Mucosa of descending colon (tissue), 3 donors: Measurements from ENCODE around the gene TTLL13. TPM values are rescaled to one million over a fixed set of nuclear protein-coding genes. Genes with fewer than 3 reads are reported as not detected.

Experiments
- ATAC-seq: fragments of 200-7000 bp; cut with Tn5 transposase; one replicate; pipeline ENCODE4 v1.9.1; 2020; ENCODE audit warnings: mild to moderate bottlenecking, moderate library complexity
- DNase-seq, 3 donors: peaks; one replicate each; pipeline ENCODE4 v3.0.0-alpha.2; 2020
- H3K36me3 ChIP-seq: fragments of 200-600 bp; one replicate; pipeline ENCODE4 v1.8.0; 2021; ENCODE audit warnings: low read depth, mild to moderate bottlenecking
- H3K4me1 ChIP-seq: fragments of 200-600 bp; one replicate; pipeline ENCODE4 v1.8.0; 2021; ENCODE audit warnings: low read depth, mild to moderate bottlenecking
- H3K4me3 ChIP-seq: fragments of 200-600 bp; one replicate; pipeline ENCODE4 v1.8.0; 2021; ENCODE audit warnings: mild to moderate bottlenecking
- H3K9me3 ChIP-seq: fragments of 200-600 bp; one replicate; pipeline ENCODE4 v1.8.0; 2021; ENCODE audit warnings: mild to moderate bottlenecking
- CTCF ChIP-seq: fragments of 200-600 bp; IDR thresholded peaks from one replicate; pipeline ENCODE4 v1.8.0; 2022; ENCODE audit warnings: antibody characterized with exemption, mild to moderate bottlenecking
- intact Hi-C, 2 donors: fragments of 100-400 bp; cut with DNase I in 1 of 2; cut with micrococcal nuclease in 1 of 2; formaldehyde crosslinking; loops; one replicate each; pipeline versions ENCODE4 v1.11.0 to v1.11.1; 2022; cut with DNase I, micrococcal nuclease
- total RNA-seq, 3 donors: library from RNA; stranded (reverse); fragmentation: NEBNext Ultra II Directional in 2 of 3; extraction: Animal tissue kit (Norgen Biotek cat#: 25700) in 2 of 3; gene quantifications; one replicate each; pipeline versions ENCODE4 v1.2.1 to v1.2.4, GENCODE V29; 2021 to 2023
- donor health status: DM: no; HTN: no; CAD: no; lungs with moderate emphysema.
- donor health status: DM: no; HTN: no; CAD: no.
- donor health status: DM: no; HTN: yes; CAD: no.

TTLL13 gene
- total RNA-seq, 3 donors from 2014 or later: 0.34 to 0.93 (median 0.63) TPM

GRCh38 chr15:90232941-90233386 is 16.4 kb upstream of the TTLL13 start:
- intact Hi-C loops: no loop called here
- DNase-seq (no peak), ATAC-seq (no peak)
- Histone ChIP-seq H3K4me3 (peak overlapping the region; percentile 47), H3K9me3 (no peaks in the 10 kb centered on the region), H3K4me1 (peaks cover 32% of the 10 kb centered on the region), H3K36me3 (peaks cover 8% of the 10 kb centered on the region)
- TF ChIP-seq CTCF: peak; percentile 57

- H3K4me1 ChIP-seq: peaks cover 32% of the 10 kb centered on the region
- intact Hi-C loops: no loop called here
- peak within 1 kb of the TSS; percentile 50 for H3K4me3 ChIP-seq
- no peak for TF ChIP-seq CTCF
- ATAC-seq (peak; percentile 85), DNase-seq (peak; percentile 97 to 99 (median 99))
- H3K36me3 ChIP-seq: peaks cover 8% of the 10 kb centered on the region
- H3K9me3 ChIP-seq: no peaks in the 10 kb centered on the region
These were observed 15.8 kb upstream of the TTLL13 start, which contains the start of gene CIB1 for GRCh38 chr15:90233387-90234095. Gene CIB1 (minus strand): TSS chr15:90233941. CDS start chr15:90233885, 56 bp downstream.

- DNase-seq: no peak
- H3K9me3 ChIP-seq: no peaks in the 10 kb centered on the region
- H3K4me1 ChIP-seq: peaks cover 32% of the 10 kb centered on the region
- H3K36me3 ChIP-seq: peaks cover 8% of the 10 kb centered on the region
- no peak for ATAC-seq
- no peak for TF ChIP-seq CTCF
- intact Hi-C loops: no loop called here
- peak within 1 kb of the TSS; percentile 50 for H3K4me3 ChIP-seq
These were observed 15.0 kb upstream of the TTLL13 start, which contains the start of gene GDPGP1 for GRCh38 chr15:90234096-90234988. Gene GDPGP1 (plus strand): TSS chr15:90234209. CDS start chr15:90240909, 6,700 bp downstream.

- intact Hi-C loops: no loop called here
- ATAC-seq (no peak), DNase-seq (no peak)
- H3K9me3 ChIP-seq: no peaks in the 10 kb centered on the region
- no peak overlapping the region for H3K4me3 ChIP-seq
- H3K4me1 ChIP-seq: no peaks in the 10 kb centered on the region
- H3K36me3 ChIP-seq: no peaks in the 10 kb centered on the region
- TF ChIP-seq CTCF: no peak
These were observed 10.0 kb upstream of the TTLL13 start for GRCh38 chr15:90239371-90239770.

- Histone ChIP-seq H3K4me1 (no peaks in the 10 kb centered on the region), H3K36me3 (no peaks in the 10 kb centered on the region), H3K9me3 (no peaks in the 10 kb centered on the region), H3K4me3 (no peak overlapping the region)
- ATAC-seq (no peak), DNase-seq (no peak)
- no peak for TF ChIP-seq CTCF
- intact Hi-C loops: no loop called here
These were observed 8.5 kb upstream of the TTLL13 start for GRCh38 chr15:90240856-90241255.
